HepG2 (cell line): ENCODE data around the gene RAC3. TPM values are rescaled to one million over a fixed set of nuclear protein-coding genes. Genes with fewer than 3 reads are reported as not detected.
A peak's percentile ranks its signal among the peaks of the same experiment; 100 is the strongest.

Experiments
- CERS6 ChIP-seq: sonication (generic); formaldehyde crosslinking; IDR thresholded peaks from 2 replicates; pipeline ENCODE4 v1.5.0; 2020; ENCODE audit warnings: missing genetic modification reagents
- GATAD1 ChIP-seq: IDR thresholded peaks from 2 replicates; pipeline ENCODE4 v1.6.1; 2016; ENCODE audit warnings: missing genetic modification reagents, missing compliant biosample characterization
- PCBP1 ChIP-seq: fragments of 200-400 bp; formaldehyde crosslinking; IDR thresholded peaks from 2 replicates; pipeline ENCODE4 v1.6.1; 2017; ENCODE audit warnings: mild to moderate bottlenecking, low read depth, low read length, borderline replicate concordance
- RFX3 ChIP-seq: IDR thresholded peaks from 2 replicates; pipeline ENCODE4 v1.6.1; 2016; ENCODE audit warnings: missing biosample characterization, missing genetic modification reagents
- SIN3A ChIP-seq: IDR thresholded peaks from 2 replicates; pipeline ENCODE4 v1.6.1; 2011; ENCODE audit warnings: low read depth, mild to moderate bottlenecking, control low read depth, low read length, borderline replicate concordance
- XRCC5 ChIP-seq: fragments of 200-400 bp; formaldehyde crosslinking; optimal IDR thresholded peaks from 2 replicates; pipeline ENCODE3; 2017; ENCODE audit warnings: mild to moderate bottlenecking, low read length
- YY1 ChIP-seq: IDR thresholded peaks from 2 replicates; pipeline ENCODE4 v1.6.1; 2011; ENCODE audit warnings: low read length, low read depth, moderate library complexity, mild to moderate bottlenecking; ENCODE audit not compliant: insufficient read depth, insufficient replicate concordance
- ZBTB21 ChIP-seq: sonication (generic); formaldehyde crosslinking; IDR thresholded peaks from 2 replicates; pipeline ENCODE4 v1.4.0; 2020; ENCODE audit warnings: missing genetic modification reagents
- ZNF597 ChIP-seq: sonication (generic); formaldehyde crosslinking; IDR thresholded peaks from 2 replicates; pipeline ENCODE4 v1.5.0; 2020; ENCODE audit warnings: missing genetic modification reagents
- ZNF672 ChIP-seq: sonication (generic); formaldehyde crosslinking; IDR thresholded peaks from 2 replicates; pipeline ENCODE4 v1.8.1; 2022; ENCODE audit warnings: missing genetic modification reagents
- ZNF747 ChIP-seq: sonication (generic); formaldehyde crosslinking; IDR thresholded peaks from 2 replicates; pipeline ENCODE4 v1.8.1; 2023; ENCODE audit warnings: missing genetic modification reagents, mild to moderate bottlenecking, borderline replicate concordance
- ZNF800 ChIP-seq: sonication (generic); formaldehyde crosslinking; IDR thresholded peaks from 2 replicates; pipeline ENCODE4 v1.4.0; 2020; ENCODE audit warnings: missing genetic modification reagents
- polyA plus RNA-seq, 8 experiments: library from polyadenylated mRNA; depleted of rRNA in 3 of 8; stranded (reverse) in 7 of 8; unstranded in 1 of 8; fragments of >200 nt; fragmentation: Illumina TruSeq in 4 of 8; extraction: Trizol in 4 of 8; gene quantifications; 2 replicates each; pipeline versions ENCODE4 v1.2.1 to v1.2.3, GENCODE V29; 2011 to 2016; ENCODE audit warnings: low read depth in 4 of 8, missing spikeins in 1 of 8, mixed read lengths in 1 of 8; ENCODE audit not compliant: insufficient read depth in 1 of 8
- total RNA-seq, 5 experiments: library from RNA; depleted of rRNA; stranded (reverse); fragments of >200 nt; fragmentation: Illumina TruSeq; extraction: Trizol; gene quantifications; 2 replicates each; pipeline ENCODE4 v1.2.3, GENCODE V29; 2016; ENCODE audit warnings: low read depth in 1 of 5
- TF ChIP-seq, protein P1 (sequence below): sonication (generic); formaldehyde crosslinking; IDR thresholded peaks from 2 replicates; pipeline ENCODE4 v1.4.0; 2020; ENCODE audit warnings: mild to moderate bottlenecking, missing genetic modification reagents
- TF ChIP-seq, protein P2 (sequence below): sonication (generic); formaldehyde crosslinking; IDR thresholded peaks from 2 replicates; pipeline ENCODE4 v1.5.1; 2020; ENCODE audit warnings: mild to moderate bottlenecking, moderate library complexity, missing genetic modification reagents
- TF ChIP-seq, protein P3 (sequence below): sonication (generic); formaldehyde crosslinking; IDR thresholded peaks from 2 replicates; pipeline ENCODE4 v1.5.0; 2020; ENCODE audit warnings: missing genetic modification reagents

The RAC3 gene
- total and polyA plus RNA-seq, 2 of the 13 experiments (the other 11 are each of a cell fraction or from before 2014, with no cell fraction given): 10.5 to 21.3 TPM

GRCh38 chr17:81992306-81993102 is 39.0 kb upstream of the RAC3 start (continued):
- no peak for TF ChIP-seq ZNF597 (CRISPR knock-in tag)
- TF ChIP-seq XRCC5: no peak
- TF ChIP-seq, protein P1, sequence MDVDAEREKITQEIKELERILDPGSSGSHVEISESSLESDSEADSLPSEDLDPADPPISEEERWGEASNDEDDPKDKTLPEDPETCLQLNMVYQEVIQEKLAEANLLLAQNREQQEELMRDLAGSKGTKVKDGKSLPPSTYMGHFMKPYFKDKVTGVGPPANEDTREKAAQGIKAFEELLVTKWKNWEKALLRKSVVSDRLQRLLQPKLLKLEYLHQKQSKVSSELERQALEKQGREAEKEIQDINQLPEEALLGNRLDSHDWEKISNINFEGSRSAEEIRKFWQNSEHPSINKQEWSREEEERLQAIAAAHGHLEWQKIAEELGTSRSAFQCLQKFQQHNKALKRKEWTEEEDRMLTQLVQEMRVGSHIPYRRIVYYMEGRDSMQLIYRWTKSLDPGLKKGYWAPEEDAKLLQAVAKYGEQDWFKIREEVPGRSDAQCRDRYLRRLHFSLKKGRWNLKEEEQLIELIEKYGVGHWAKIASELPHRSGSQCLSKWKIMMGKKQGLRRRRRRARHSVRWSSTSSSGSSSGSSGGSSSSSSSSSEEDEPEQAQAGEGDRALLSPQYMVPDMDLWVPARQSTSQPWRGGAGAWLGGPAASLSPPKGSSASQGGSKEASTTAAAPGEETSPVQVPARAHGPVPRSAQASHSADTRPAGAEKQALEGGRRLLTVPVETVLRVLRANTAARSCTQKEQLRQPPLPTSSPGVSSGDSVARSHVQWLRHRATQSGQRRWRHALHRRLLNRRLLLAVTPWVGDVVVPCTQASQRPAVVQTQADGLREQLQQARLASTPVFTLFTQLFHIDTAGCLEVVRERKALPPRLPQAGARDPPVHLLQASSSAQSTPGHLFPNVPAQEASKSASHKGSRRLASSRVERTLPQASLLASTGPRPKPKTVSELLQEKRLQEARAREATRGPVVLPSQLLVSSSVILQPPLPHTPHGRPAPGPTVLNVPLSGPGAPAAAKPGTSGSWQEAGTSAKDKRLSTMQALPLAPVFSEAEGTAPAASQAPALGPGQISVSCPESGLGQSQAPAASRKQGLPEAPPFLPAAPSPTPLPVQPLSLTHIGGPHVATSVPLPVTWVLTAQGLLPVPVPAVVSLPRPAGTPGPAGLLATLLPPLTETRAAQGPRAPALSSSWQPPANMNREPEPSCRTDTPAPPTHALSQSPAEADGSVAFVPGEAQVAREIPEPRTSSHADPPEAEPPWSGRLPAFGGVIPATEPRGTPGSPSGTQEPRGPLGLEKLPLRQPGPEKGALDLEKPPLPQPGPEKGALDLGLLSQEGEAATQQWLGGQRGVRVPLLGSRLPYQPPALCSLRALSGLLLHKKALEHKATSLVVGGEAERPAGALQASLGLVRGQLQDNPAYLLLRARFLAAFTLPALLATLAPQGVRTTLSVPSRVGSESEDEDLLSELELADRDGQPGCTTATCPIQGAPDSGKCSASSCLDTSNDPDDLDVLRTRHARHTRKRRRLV (CRISPR knock-in tag): peak; percentile 85
- TF ChIP-seq CERS6 (CRISPR knock-in tag): 0 out of 2 replicates have a peak, but pooled peaks have one; percentile 19
- no peak; the same call in none of the 2 replicates for TF ChIP-seq PCBP1
- TF ChIP-seq ZNF672 (CRISPR knock-in tag): peak; percentile 70; the same call in 1 of the 2 replicates
- peak; percentile 74 for TF ChIP-seq GATAD1
- TF ChIP-seq ZNF747 (CRISPR knock-in tag): peak; percentile 99
- TF ChIP-seq, protein P2, sequence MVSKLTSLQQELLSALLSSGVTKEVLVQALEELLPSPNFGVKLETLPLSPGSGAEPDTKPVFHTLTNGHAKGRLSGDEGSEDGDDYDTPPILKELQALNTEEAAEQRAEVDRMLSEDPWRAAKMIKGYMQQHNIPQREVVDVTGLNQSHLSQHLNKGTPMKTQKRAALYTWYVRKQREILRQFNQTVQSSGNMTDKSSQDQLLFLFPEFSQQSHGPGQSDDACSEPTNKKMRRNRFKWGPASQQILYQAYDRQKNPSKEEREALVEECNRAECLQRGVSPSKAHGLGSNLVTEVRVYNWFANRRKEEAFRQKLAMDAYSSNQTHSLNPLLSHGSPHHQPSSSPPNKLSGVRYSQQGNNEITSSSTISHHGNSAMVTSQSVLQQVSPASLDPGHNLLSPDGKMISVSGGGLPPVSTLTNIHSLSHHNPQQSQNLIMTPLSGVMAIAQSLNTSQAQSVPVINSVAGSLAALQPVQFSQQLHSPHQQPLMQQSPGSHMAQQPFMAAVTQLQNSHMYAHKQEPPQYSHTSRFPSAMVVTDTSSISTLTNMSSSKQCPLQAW (CRISPR knock-in tag): peak; percentile 87
- TF ChIP-seq, protein P3, sequence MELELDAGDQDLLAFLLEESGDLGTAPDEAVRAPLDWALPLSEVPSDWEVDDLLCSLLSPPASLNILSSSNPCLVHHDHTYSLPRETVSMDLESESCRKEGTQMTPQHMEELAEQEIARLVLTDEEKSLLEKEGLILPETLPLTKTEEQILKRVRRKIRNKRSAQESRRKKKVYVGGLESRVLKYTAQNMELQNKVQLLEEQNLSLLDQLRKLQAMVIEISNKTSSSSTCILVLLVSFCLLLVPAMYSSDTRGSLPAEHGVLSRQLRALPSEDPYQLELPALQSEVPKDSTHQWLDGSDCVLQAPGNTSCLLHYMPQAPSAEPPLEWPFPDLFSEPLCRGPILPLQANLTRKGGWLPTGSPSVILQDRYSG (CRISPR knock-in tag): no peak; the same call in none of the 2 replicates
- peak; percentile 62; the same call in 1 of the 2 replicates for TF ChIP-seq ZBTB21 (CRISPR knock-in tag)
- peak; percentile 38 for TF ChIP-seq YY1
- TF ChIP-seq SIN3A: no peak; the same call in 1 of the 2 replicates
- peak; percentile 87 for TF ChIP-seq ZNF800 (CRISPR knock-in tag)
- TF ChIP-seq RFX3 (CRISPR knock-in tag): no peak
